Neural progenitor cell (in vitro differentiated cells): Measurements from ENCODE around the gene JAG1. TPM values are rescaled to one million over a fixed set of nuclear protein-coding genes. Genes with fewer than 3 reads are reported as not detected.

Experiments used
- DNase-seq: peaks from one replicate; pipeline ENCODE4 v3.0.0-alpha.2; 2016; ENCODE audit warnings: low spot score
- H2AFZ ChIP-seq: fragments of 200-600 bp; sonication (generic); replicated peaks from 2 replicates; pipeline ENCODE4 v1.6.1; 2016; ENCODE audit warnings: antibody characterized with exemption
- H3F3A ChIP-seq: fragments of 200-600 bp; sonication (generic); 2 replicates; pipeline ENCODE4 v1.6.1; 2016; ENCODE audit warnings: antibody characterized with exemption, low read depth
- H3K27ac ChIP-seq: fragments of 200-600 bp; sonication (generic); 2 replicates; pipeline ENCODE4 v1.5.1; 2016; ENCODE audit warnings: mild to moderate bottlenecking
- H3K27me3 ChIP-seq: fragments of 200-600 bp; sonication (generic); 2 replicates; pipeline ENCODE4 v1.6.1; 2016; ENCODE audit warnings: mild to moderate bottlenecking, moderate library complexity
- H3K36me3 ChIP-seq: fragments of 200-600 bp; sonication (generic); 2 replicates; pipeline ENCODE4 v1.5.1; 2016
- H3K4me1 ChIP-seq: fragments of 200-600 bp; sonication (generic); 2 replicates; pipeline ENCODE4 v1.6.1; 2016; ENCODE audit warnings: mixed run types
- H3K4me2 ChIP-seq: fragments of 200-600 bp; sonication (generic); 2 replicates; pipeline ENCODE4 v1.6.1; 2016
- H3K4me3 ChIP-seq: fragments of 200-600 bp; sonication (generic); 2 replicates; pipeline ENCODE4 v1.5.1; 2016
- H3K79me2 ChIP-seq: fragments of 200-600 bp; sonication (generic); 2 replicates; pipeline ENCODE4 v1.6.1; 2016; ENCODE audit warnings: low read depth
- H3K9ac ChIP-seq: fragments of 200-600 bp; sonication (generic); 2 replicates; pipeline ENCODE4 v1.6.1; 2016
- H3K9me3 ChIP-seq: fragments of 200-600 bp; sonication (generic); 2 replicates; pipeline ENCODE4 v1.5.1; 2016; ENCODE audit warnings: low read depth
- H4K20me1 ChIP-seq: fragments of 200-600 bp; sonication (generic); 2 replicates; pipeline ENCODE4 v1.6.1; 2016; ENCODE audit warnings: low read depth
- H3K27ac Mint-ChIP-seq: 3 replicates; pipeline ENCODE4 v1.8.0; 2021; ENCODE audit warnings: mixed read lengths
- H3K27me3 Mint-ChIP-seq: 2 replicates; pipeline ENCODE4 v1.8.0; 2022; ENCODE audit warnings: low read depth, mild to moderate bottlenecking, inconsistent platforms, moderate library complexity, mixed read lengths; ENCODE audit not compliant: insufficient read depth
- H3K36me3 Mint-ChIP-seq: 3 replicates; pipeline ENCODE4 v1.8.0; 2021; ENCODE audit warnings: mixed read lengths
- H3K4me1 Mint-ChIP-seq: 3 replicates; pipeline ENCODE4 v1.8.0; 2021; ENCODE audit warnings: mixed read lengths
- H3K4me3 Mint-ChIP-seq: 3 replicates; pipeline ENCODE4 v1.8.0; 2021; ENCODE audit warnings: mild to moderate bottlenecking, moderate library complexity, mixed read lengths
- H3K9me3 Mint-ChIP-seq: 3 replicates; pipeline ENCODE4 v1.8.0; 2020; ENCODE audit warnings: mixed read lengths
- CTCF ChIP-seq: fragments of 200-600 bp; sonication (generic); IDR thresholded peaks from 2 replicates; pipeline ENCODE4 v1.5.1; 2017; ENCODE audit warnings: antibody characterized with exemption, mild to moderate bottlenecking
- EZH2 ChIP-seq: fragments of 200-600 bp; sonication (generic); IDR thresholded peaks from 2 replicates; pipeline ENCODE4 v1.6.1; 2017; ENCODE audit warnings: antibody characterized with exemption, mild to moderate bottlenecking, moderate library complexity
- EZH2phosphoT487 ChIP-seq: fragments of 200-600 bp; sonication (generic); IDR thresholded peaks from 2 replicates; pipeline ENCODE4 v1.6.1; 2017; ENCODE audit warnings: antibody characterized with exemption
- total RNA-seq: library from RNA; depleted of rRNA; stranded (reverse); fragments of >200 nt; gene quantifications from 2 replicates; pipeline ENCODE4 v1.2.3, GENCODE V29; 2015; ENCODE audit warnings: low replicate concordance

Gene JAG1
- total RNA-seq, 1 donor from 2014 or later, result 129 TPM

DNA sequence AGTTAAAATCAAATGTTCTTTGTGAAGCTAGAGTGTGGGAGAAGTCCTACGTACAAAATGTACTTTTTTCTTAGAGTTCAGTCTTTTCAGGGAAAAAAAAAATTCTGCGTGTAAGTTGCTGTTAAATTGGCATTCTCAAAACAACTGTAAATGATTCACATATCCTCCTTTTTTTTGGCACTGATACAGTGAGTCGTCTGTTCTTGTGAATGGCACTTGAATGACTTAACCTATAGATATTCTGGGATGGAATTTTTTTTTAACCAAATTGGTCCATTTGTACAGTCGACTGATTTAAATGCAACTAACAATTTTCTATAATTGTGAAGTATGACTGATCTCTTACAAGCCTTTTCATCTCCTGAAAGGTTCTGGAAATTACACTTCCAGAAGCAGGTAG is 5.5 kb upstream of the JAG1 start:
- Histone ChIP-seq H3F3A (peaks cover 11% of the 10 kb centered on the region), H3K4me3 (no peak overlapping the region), H3K79me2 (no peaks in the 10 kb centered on the region), H3K4me1 (no peaks in the 10 kb centered on the region), H2AFZ (no peak overlapping the region), H3K36me3 (no peaks in the 10 kb centered on the region), H3K9ac (no peak overlapping the region), H3K27me3 (no peaks in the 10 kb centered on the region), H3K27ac (no peak overlapping the region), H4K20me1 (no peaks in the 10 kb centered on the region), H3K9me3 (no peaks in the 10 kb centered on the region), H3K4me2 (no peak overlapping the region)
- DNase-seq, result no peak
- H3K4me1 Mint-ChIP-seq, result peaks cover 13% of the 10 kb centered on the region
- peaks cover 5% of the 10 kb centered on the region for H3K9me3 Mint-ChIP-seq
- no peaks in the 10 kb centered on the region for H3K27me3 Mint-ChIP-seq
- no peak for TF ChIP-seq CTCF
- TF ChIP-seq EZH2, result no peak
- no peak for TF ChIP-seq EZH2phosphoT487
- H3K27ac Mint-ChIP-seq, result no peak overlapping the region
- H3K36me3 Mint-ChIP-seq, result peaks cover 6% of the 10 kb centered on the region
- H3K4me3 Mint-ChIP-seq, result no peak overlapping the region

GRCh38 chr20:10676518-10676917 is 2.7 kb upstream of the JAG1 start:
- Mint-ChIP-seq H3K36me3 (peaks cover 10% of the 10 kb centered on the region), H3K4me3 (no peak overlapping the region), H3K27ac (no peak overlapping the region), H3K27me3 (peaks cover 3% of the 10 kb centered on the region), H3K9me3 (peaks cover 5% of the 10 kb centered on the region), H3K4me1 (peaks cover 10% of the 10 kb centered on the region)
- Histone ChIP-seq H3K27ac (no peak overlapping the region), H3K36me3 (no peaks in the 10 kb centered on the region), H3K9ac (no peak overlapping the region), H3F3A (peaks cover 31% of the 10 kb centered on the region), H2AFZ (no peak overlapping the region), H3K9me3 (no peaks in the 10 kb centered on the region), H3K4me1 (no peaks in the 10 kb centered on the region), H3K27me3 (no peaks in the 10 kb centered on the region), H3K4me2 (no peak overlapping the region), H3K4me3 (no peak overlapping the region), H4K20me1 (peaks cover 18% of the 10 kb centered on the region), H3K79me2 (peaks cover 23% of the 10 kb centered on the region)
- no peak for DNase-seq
- TF ChIP-seq EZH2phosphoT487 (no peak), EZH2 (no peak), CTCF (no peak)

DNA sequence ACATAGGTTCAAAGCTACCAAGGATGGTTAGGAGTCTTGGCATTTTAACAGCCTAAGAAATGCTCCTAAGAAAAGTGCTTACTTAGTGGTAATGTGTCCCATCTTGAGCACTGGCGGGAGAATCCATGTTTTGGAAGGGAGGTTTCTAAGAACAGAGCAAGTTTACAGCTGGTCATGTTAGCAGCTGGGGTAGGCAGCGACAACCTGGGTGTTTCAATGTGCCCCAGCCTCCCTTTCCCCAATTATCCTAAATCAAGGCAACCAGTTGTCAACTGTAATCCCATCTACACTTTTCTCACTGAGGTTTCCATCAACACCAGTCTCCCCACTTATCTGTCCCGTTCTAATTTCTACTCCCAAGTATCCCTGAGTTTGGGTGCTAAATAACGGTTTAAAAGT is 1.6 kb upstream of the JAG1 start:
- no peak for DNase-seq
- H3K4me2 ChIP-seq, result peak overlapping the region; percentile 93
- peak overlapping the region; percentile 58 for H3K27ac Mint-ChIP-seq
- H4K20me1 ChIP-seq, result peaks cover 28% of the 10 kb centered on the region
- no peak overlapping the region for H3K27ac ChIP-seq
- H3K36me3 Mint-ChIP-seq, result peaks cover 15% of the 10 kb centered on the region
- peaks cover 19% of the 10 kb centered on the region for H3K4me1 Mint-ChIP-seq
- no peaks in the 10 kb centered on the region for H3K27me3 ChIP-seq
- H3K4me1 ChIP-seq, result peaks cover 9% of the 10 kb centered on the region
- H3K79me2 ChIP-seq, result peaks cover 34% of the 10 kb centered on the region
- peak overlapping the region; percentile 85 for H3K4me3 Mint-ChIP-seq
- peak overlapping the region; percentile 87 for H3K4me3 ChIP-seq
- no peak overlapping the region for H3K9ac ChIP-seq
- H3K9me3 ChIP-seq, result no peaks in the 10 kb centered on the region
- H3K9me3 Mint-ChIP-seq, result peaks cover 3% of the 10 kb centered on the region
- H2AFZ ChIP-seq, result no peak overlapping the region
- peaks cover 3% of the 10 kb centered on the region for H3K27me3 Mint-ChIP-seq
- no peaks in the 10 kb centered on the region for H3K36me3 ChIP-seq
- H3F3A ChIP-seq, result peaks cover 42% of the 10 kb centered on the region
- TF ChIP-seq EZH2 (no peak), CTCF (no peak), EZH2phosphoT487 (no peak)
